Lower leg skin (tissue), 4 donors: ENCODE data around the gene RGS7. TPM values are rescaled to one million over a fixed set of nuclear protein-coding genes. Genes with fewer than 3 reads are reported as not detected.

ENCODE experiments used
- DNase-seq, 2 donors: peaks; one replicate each; pipeline ENCODE4 v3.0.0-alpha.2; 2019; ENCODE audit warnings: low spot score in 2 of 2
- H3K4me3 ChIP-seq: fragments of 200-600 bp; sonication (generic); 2 replicates; pipeline ENCODE4 v1.5.1; 2017; ENCODE audit warnings: mild to moderate bottlenecking, low read depth; ENCODE audit not compliant: poor library complexity, severe bottlenecking
- CTCF ChIP-seq, 3 donors: fragments of 450-650 bp; IDR thresholded peaks; one replicate each; pipeline ENCODE4 v1.5.1; 2016; ENCODE audit warnings: antibody characterized with exemption in 3 of 3, mild to moderate bottlenecking in 3 of 3, moderate library complexity in 2 of 3
- POLR2A ChIP-seq, 2 donors: fragments of 450-650 bp; IDR thresholded peaks; one replicate each; pipeline ENCODE4 v1.6.1; 2016 to 2017; ENCODE audit warnings: antibody characterized with exemption in 2 of 2, mild to moderate bottlenecking in 1 of 2, moderate library complexity in 1 of 2
- WGBS, 2 donors: methylation state at CpG; one replicate each; pipeline ENCODE4 v1.1.5; 2018; 5-methylcytosine and 5-hydroxymethylcytosine counted together
- intact Hi-C: fragments of 100-400 bp; cut with DNase I; formaldehyde crosslinking; loops from one replicate; pipeline ENCODE4 v1.15.0; 2023; ENCODE audit warnings: low total_unique reads
- total RNA-seq, 4 donors: library from RNA; depleted of rRNA; stranded (reverse); fragments of >200 nt; gene quantifications; one replicate each; pipeline ENCODE4 v1.1.0, GENCODE V29; 2016

Gene RGS7
- total RNA-seq, 4 donors from 2014 or later = not detected

- no peak for TF ChIP-seq POLR2A (IDR thresholded peaks at IDR 0.05)
- TF ChIP-seq CTCF (IDR thresholded peaks at IDR 0.05) = no peak
- WGBS, 2 donors = 60 to 67% methylated on average over 5 of the region's 5 CpGs
Observed at GRCh38 chr1:241311056-241311746, 45.8 kb downstream of the RGS7 start.

GRCh38 chr1:241310451-241310850, 46.6 kb downstream of the RGS7 start:
- intact Hi-C loops = no loop called here
- no peak for TF ChIP-seq POLR2A (IDR thresholded peaks at IDR 0.05)
- no peak for TF ChIP-seq CTCF (IDR thresholded peaks at IDR 0.05)
- no peak overlapping the region for H3K4me3 ChIP-seq

More at GRCh38 chr1:241311056-241311746, 45.8 kb downstream of the RGS7 start:
- intact Hi-C loops = no loop called here
- no peak overlapping the region for H3K4me3 ChIP-seq
- DNase-seq = no peak

GRCh38 chr1:241309651-241310050, 47.4 kb downstream of the RGS7 start:
- H3K4me3 ChIP-seq = no peak overlapping the region
- intact Hi-C loops = no loop called here
- 85 to 87% methylated on average over 4 of the region's 4 CpGs for WGBS, 2 donors
- no peak for DNase-seq
- TF ChIP-seq POLR2A (IDR thresholded peaks at IDR 0.05) = no peak
- TF ChIP-seq CTCF (IDR thresholded peaks at IDR 0.05) = no peak

More at GRCh38 chr1:241310451-241310850, 46.6 kb downstream of the RGS7 start:
- 87 to 93% methylated on average over 3 of the region's 3 CpGs for WGBS, 2 donors
- DNase-seq = no peak

- DNase-seq = no peak
- H3K4me3 ChIP-seq = no peak overlapping the region
- 89% methylated on average over 3 of the region's 3 CpGs for WGBS, 2 donors
- TF ChIP-seq CTCF (IDR thresholded peaks at IDR 0.05) (no peak), POLR2A (IDR thresholded peaks at IDR 0.05) (no peak)
- intact Hi-C loops = no loop called here
Observed at GRCh38 chr1:241308471-241308870, 48.5 kb downstream of the RGS7 start.

GRCh38 chr1:241308011-241308410, 49.0 kb downstream of the RGS7 start:
- no peak for DNase-seq
- intact Hi-C loops = no loop called here
- H3K4me3 ChIP-seq = no peak overlapping the region
- no peak for TF ChIP-seq POLR2A (IDR thresholded peaks at IDR 0.05)
- TF ChIP-seq CTCF (IDR thresholded peaks at IDR 0.05) = no peak
- WGBS, 2 donors = 80 to 81% methylated on average over 3 of the region's 3 CpGs
